ENCODE measurements around the gene RNF152.

DNA sequence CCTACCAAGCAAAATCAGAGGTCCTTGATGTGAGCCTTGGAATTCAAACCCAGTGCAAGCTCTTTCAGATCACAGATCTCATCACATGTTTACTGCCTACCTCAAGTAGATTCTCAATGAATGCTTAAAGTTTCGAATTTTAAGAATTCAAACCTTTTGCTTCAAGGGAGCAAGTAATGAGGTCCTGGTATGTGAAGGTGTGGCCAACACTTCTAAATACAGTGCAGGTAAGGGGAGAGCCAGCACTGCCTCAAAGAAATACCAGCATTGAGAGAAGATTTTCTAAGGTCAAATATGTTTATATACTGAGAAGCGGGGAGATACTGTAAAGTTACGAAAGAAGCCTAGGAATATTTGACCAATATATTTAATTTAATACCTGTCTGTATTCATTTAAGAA, 19.7 kb upstream of the RNF152 start:
- TF ChIP-seq, protein P1, sequence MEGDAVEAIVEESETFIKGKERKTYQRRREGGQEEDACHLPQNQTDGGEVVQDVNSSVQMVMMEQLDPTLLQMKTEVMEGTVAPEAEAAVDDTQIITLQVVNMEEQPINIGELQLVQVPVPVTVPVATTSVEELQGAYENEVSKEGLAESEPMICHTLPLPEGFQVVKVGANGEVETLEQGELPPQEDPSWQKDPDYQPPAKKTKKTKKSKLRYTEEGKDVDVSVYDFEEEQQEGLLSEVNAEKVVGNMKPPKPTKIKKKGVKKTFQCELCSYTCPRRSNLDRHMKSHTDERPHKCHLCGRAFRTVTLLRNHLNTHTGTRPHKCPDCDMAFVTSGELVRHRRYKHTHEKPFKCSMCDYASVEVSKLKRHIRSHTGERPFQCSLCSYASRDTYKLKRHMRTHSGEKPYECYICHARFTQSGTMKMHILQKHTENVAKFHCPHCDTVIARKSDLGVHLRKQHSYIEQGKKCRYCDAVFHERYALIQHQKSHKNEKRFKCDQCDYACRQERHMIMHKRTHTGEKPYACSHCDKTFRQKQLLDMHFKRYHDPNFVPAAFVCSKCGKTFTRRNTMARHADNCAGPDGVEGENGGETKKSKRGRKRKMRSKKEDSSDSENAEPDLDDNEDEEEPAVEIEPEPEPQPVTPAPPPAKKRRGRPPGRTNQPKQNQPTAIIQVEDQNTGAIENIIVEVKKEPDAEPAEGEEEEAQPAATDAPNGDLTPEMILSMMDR (IDR thresholded peaks at IDR 0.05 in 4 of 5, conservative IDR thresholded peaks at IDR 0.05 in 1 of 5) = no peak
- TF ChIP-seq POLR2A (IDR thresholded peaks at IDR 0.05) = no peak

Data from gastrocnemius medialis (tissue), 4 donors.